H9 (cell line): Measurements from ENCODE around the gene SLC11A1. TPM values are rescaled to one million over a fixed set of nuclear protein-coding genes. Genes with fewer than 3 reads are reported as not detected.
A peak's percentile ranks its signal among the peaks of the same experiment; 100 is the strongest.

Experiments used
- DNase-seq: peaks from one replicate; pipeline ENCODE4 v3.0.0-alpha.2; 2017
- H2AFZ ChIP-seq: one replicate; pipeline ENCODE4 v1.6.1; 2013; ENCODE audit warnings: mild to moderate bottlenecking, low read length, control low read depth, moderate library complexity
- H2AK5ac ChIP-seq: 2 replicates; pipeline ENCODE4 v1.6.1; 2013; ENCODE audit warnings: low read length, control low read depth, mixed read lengths; ENCODE audit not compliant: insufficient read length
- H2BK120ac ChIP-seq: one replicate; pipeline ENCODE4 v1.6.1; 2013; ENCODE audit warnings: low read depth, mild to moderate bottlenecking, low read length, control low read depth, inconsistent platforms; ENCODE audit not compliant: poor library complexity, severe bottlenecking
- H2BK12ac ChIP-seq: 2 replicates; pipeline ENCODE4 v1.6.1; 2013; ENCODE audit warnings: low read length, control low read depth, mixed read lengths, low read depth; ENCODE audit not compliant: insufficient read length
- H2BK15ac ChIP-seq: 2 replicates; pipeline ENCODE4 v1.6.1; 2013; ENCODE audit warnings: low read depth, low read length, control low read depth
- H2BK20ac ChIP-seq: one replicate; pipeline ENCODE4 v1.6.1; 2013; ENCODE audit warnings: low read depth, mild to moderate bottlenecking, low read length, control low read depth, inconsistent platforms; ENCODE audit not compliant: poor library complexity, severe bottlenecking
- H2BK5ac ChIP-seq: 2 replicates; pipeline ENCODE4 v1.6.1; 2013; ENCODE audit warnings: low read length, control low read depth, mixed read lengths; ENCODE audit not compliant: insufficient read length
- H3K14ac ChIP-seq: 2 replicates; pipeline ENCODE4 v1.6.1; 2013; ENCODE audit warnings: low read length, control low read depth; ENCODE audit not compliant: insufficient read depth
- H3K18ac ChIP-seq: 2 replicates; pipeline ENCODE4 v1.6.1; 2013; ENCODE audit warnings: low read depth, mild to moderate bottlenecking, mixed read lengths, low read length, control low read depth; ENCODE audit not compliant: insufficient read length
- H3K23ac ChIP-seq: 2 replicates; pipeline ENCODE4 v1.6.1; 2013; ENCODE audit warnings: low read length, control low read depth, mixed read lengths, low read depth; ENCODE audit not compliant: insufficient read length
- H3K23me2 ChIP-seq: 2 replicates; pipeline ENCODE4 v1.6.1; 2013; ENCODE audit warnings: low read depth, mild to moderate bottlenecking, mixed read lengths, low read length, control low read depth; ENCODE audit not compliant: insufficient read length, poor library complexity, severe bottlenecking
- H3K27ac ChIP-seq: 2 replicates; pipeline ENCODE4 v1.5.1; 2013; ENCODE audit warnings: low read length, control low read depth, mixed read lengths, low read depth; ENCODE audit not compliant: insufficient read length
- H3K27me3 ChIP-seq: 2 replicates; pipeline ENCODE4 v1.6.1; 2013; ENCODE audit warnings: low read length, control low read depth, inconsistent platforms; ENCODE audit not compliant: insufficient read depth
- H3K4ac ChIP-seq: 2 replicates; pipeline ENCODE4 v1.6.1; 2013; ENCODE audit warnings: low read depth, mild to moderate bottlenecking, control low read depth, inconsistent platforms, low read length, moderate library complexity
- H3K4me1 ChIP-seq: 2 replicates; pipeline ENCODE4 v1.6.1; 2013; ENCODE audit warnings: low read length, control low read depth, inconsistent platforms; ENCODE audit not compliant: insufficient read depth
- H3K4me2 ChIP-seq: 2 replicates; pipeline ENCODE4 v1.6.1; 2013; ENCODE audit warnings: low read length, control low read depth, mixed read lengths; ENCODE audit not compliant: insufficient read length, insufficient read depth
- H3K56ac ChIP-seq: 2 replicates; pipeline ENCODE4 v1.6.1; 2013; ENCODE audit warnings: low read depth, mild to moderate bottlenecking, mixed read lengths, low read length, control low read depth; ENCODE audit not compliant: insufficient read length
- H3K79me1 ChIP-seq: 2 replicates; pipeline ENCODE4 v1.6.1; 2013; ENCODE audit warnings: low read depth, mild to moderate bottlenecking, moderate library complexity, low read length, control low read depth, inconsistent platforms; ENCODE audit not compliant: insufficient read depth, poor library complexity, severe bottlenecking
- H3K79me2 ChIP-seq: 2 replicates; pipeline ENCODE4 v1.6.1; 2013; ENCODE audit warnings: low read length, control low read depth, inconsistent platforms; ENCODE audit not compliant: insufficient read depth
- H3K9ac ChIP-seq: 2 replicates; pipeline ENCODE4 v1.6.1; 2013; ENCODE audit warnings: low read length, control low read depth, mixed read lengths; ENCODE audit not compliant: insufficient read length; ENCODE audit errors: extremely low read depth
- H3K9me3 ChIP-seq: one replicate; pipeline ENCODE4 v1.6.1; 2013; ENCODE audit warnings: low read depth, low read length, inconsistent platforms; ENCODE audit not compliant: control insufficient read depth
- H3T11ph ChIP-seq: one replicate; pipeline ENCODE4 v1.6.1; 2013; ENCODE audit warnings: mild to moderate bottlenecking, low read length, control low read depth, inconsistent platforms
- H4K20me1 ChIP-seq: one replicate; pipeline ENCODE4 v1.6.1; 2013; ENCODE audit not compliant: control insufficient read depth, insufficient read length, insufficient read depth
- H4K5ac ChIP-seq: 2 replicates; pipeline ENCODE4 v1.6.1; 2013; ENCODE audit warnings: low read depth, mild to moderate bottlenecking, mixed read lengths, low read length, control low read depth; ENCODE audit not compliant: insufficient read length
- H4K8ac ChIP-seq: replicated peaks from 2 replicates; pipeline ENCODE4 v1.6.1; 2013; ENCODE audit warnings: low read length, control low read depth, mixed read lengths, low read depth; ENCODE audit not compliant: insufficient read length
- H4K91ac ChIP-seq: 2 replicates; pipeline ENCODE4 v1.6.1; 2013; ENCODE audit warnings: low read depth, mild to moderate bottlenecking, moderate library complexity, mixed read lengths, low read length, control low read depth; ENCODE audit not compliant: insufficient read length
- H3K27ac Mint-ChIP-seq, 3 experiments: 2 replicates in 2 of 3; 3 replicates in 1 of 3; pipeline ENCODE4 v1.8.0; 2020 to 2021; ENCODE audit warnings: mixed read lengths in 3 of 3, mild to moderate bottlenecking in 1 of 3, moderate library complexity in 1 of 3
- H3K27me3 Mint-ChIP-seq: 2 replicates; pipeline ENCODE4 v1.8.0; 2021; ENCODE audit warnings: low read depth, mild to moderate bottlenecking, moderate library complexity, mixed read lengths
- H3K36me3 Mint-ChIP-seq, 3 experiments: 2 replicates in 2 of 3; 3 replicates in 1 of 3; pipeline ENCODE4 v1.8.0; 2020 to 2021; ENCODE audit warnings: low read depth in 3 of 3, mixed read lengths in 3 of 3; ENCODE audit not compliant: insufficient read depth in 1 of 3
- H3K4me1 Mint-ChIP-seq, 2 experiments: 2 replicates each; pipeline ENCODE4 v1.8.0; 2020; ENCODE audit warnings: mixed read lengths in 2 of 2
- H3K4me3 Mint-ChIP-seq, 2 experiments: 2 replicates in 1 of 2; 3 replicates in 1 of 2; pipeline ENCODE4 v1.8.0; 2020 to 2021; ENCODE audit warnings: mild to moderate bottlenecking in 2 of 2, mixed read lengths in 2 of 2, moderate library complexity in 1 of 2
- H3K9me3 Mint-ChIP-seq, 2 experiments: 2 replicates in 1 of 2; 3 replicates in 1 of 2; pipeline ENCODE4 v1.8.0; 2020; ENCODE audit warnings: mild to moderate bottlenecking in 2 of 2, mixed read lengths in 2 of 2, moderate library complexity in 1 of 2
- WGBS: extraction: QIAGEN DNeasy Blood & Tissue Kit; methylation state at CpG from one replicate; pipeline ENCODE4 v1.1.7; 2013; ENCODE audit warnings: missing lambda C conversion rate, low lambda C conversion rate, mixed read lengths; ENCODE audit not compliant: insufficient read length; ENCODE audit errors: extremely low coverage; 5-methylcytosine and 5-hydroxymethylcytosine counted together
- total RNA-seq: library from RNA; stranded (reverse); gene quantifications from 2 replicates; pipeline ENCODE4 v1.2.1, GENCODE V29; 2021
- TF ChIP-seq, protein P1 (sequence below): fragments of 200-600 bp; sonication (generic); conservative IDR thresholded peaks from 3 replicates; pipeline ENCODE4 v1.8.0; 2021; ENCODE audit warnings: antibody characterized with exemption, mild to moderate bottlenecking

SLC11A1 gene
- total RNA-seq, 1 experiment from 2014 or later, result 0.11 TPM

DNA sequence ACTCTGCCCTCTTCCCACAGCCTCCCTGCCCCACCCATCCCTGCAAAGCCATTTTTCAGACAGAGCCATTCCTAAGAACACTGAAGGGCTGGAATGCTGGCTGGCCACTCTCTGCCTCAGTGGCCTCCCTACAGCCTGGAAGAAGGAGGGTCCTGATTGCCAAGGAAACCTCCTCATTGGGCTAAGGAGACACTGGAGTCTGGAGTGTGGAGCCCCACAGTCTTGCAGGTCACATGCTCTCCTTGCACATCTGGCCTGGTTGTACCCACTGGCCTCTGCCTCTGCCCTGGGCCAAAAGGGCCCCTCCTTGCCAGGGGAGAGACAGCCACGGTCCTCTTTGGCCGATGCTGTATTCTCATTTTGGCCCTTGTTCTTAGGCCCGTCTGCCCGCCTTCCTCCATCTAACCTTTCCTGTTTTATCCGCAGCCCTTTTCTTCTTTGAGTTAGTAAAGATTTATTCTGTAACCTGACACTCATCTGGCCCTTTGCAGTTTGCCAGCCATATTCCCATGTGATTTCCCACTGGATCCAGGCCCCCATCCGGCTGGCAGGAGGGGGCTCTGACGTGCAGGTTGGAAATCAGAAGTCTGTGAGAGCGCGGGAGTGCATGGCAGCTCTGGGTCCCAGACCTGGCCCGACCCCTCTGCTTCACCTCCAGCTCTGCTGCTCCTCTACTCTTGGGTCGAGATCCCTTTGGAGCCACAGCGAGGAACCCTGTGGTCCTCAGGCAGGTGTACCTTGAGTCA is 36.4 kb upstream of the SLC11A1 start:
- Histone ChIP-seq H4K8ac (peak overlapping the region; percentile 39), H3K56ac (no peak overlapping the region), H3K4ac (no peak overlapping the region), H3K79me1 (no peaks in the 10 kb centered on the region), H3K9ac (no peak overlapping the region), H3K4me2 (no peak overlapping the region), H2BK12ac (no peak overlapping the region), H3K14ac (no peak overlapping the region), H2BK120ac (no peak overlapping the region), H2BK5ac (no peak overlapping the region), H3K27me3 (no peaks in the 10 kb centered on the region), H4K20me1 (no peaks in the 10 kb centered on the region), H3T11ph (no peak overlapping the region), H3K9me3 (no peaks in the 10 kb centered on the region), H2BK20ac (no peak overlapping the region), H2AFZ (no peak overlapping the region), H4K91ac (no peak overlapping the region), H2AK5ac (no peak overlapping the region), H4K5ac (no peak overlapping the region), H3K27ac (no peak overlapping the region), H3K23me2 (no peaks in the 10 kb centered on the region), H3K79me2 (no peaks in the 10 kb centered on the region), H3K23ac (no peak overlapping the region), H3K4me1 (no peaks in the 10 kb centered on the region; the same call in 1 of the 2 replicates), H3K18ac (no peak overlapping the region), H2BK15ac (no peak overlapping the region)
- DNase-seq, result no peak
- H3K27ac Mint-ChIP-seq, result peak overlapping the region in 1 of 3 experiments; percentile 27; a peak in 1 of 7 replicates
- peaks cover 2 to 8% (median 5%) of the 10 kb centered on the region in 3 experiments; a peak in 5 of 7 replicates for H3K36me3 Mint-ChIP-seq
- peaks cover 5 to 8% of the 10 kb centered on the region in 2 experiments for H3K4me1 Mint-ChIP-seq
- TF ChIP-seq, protein P1, sequence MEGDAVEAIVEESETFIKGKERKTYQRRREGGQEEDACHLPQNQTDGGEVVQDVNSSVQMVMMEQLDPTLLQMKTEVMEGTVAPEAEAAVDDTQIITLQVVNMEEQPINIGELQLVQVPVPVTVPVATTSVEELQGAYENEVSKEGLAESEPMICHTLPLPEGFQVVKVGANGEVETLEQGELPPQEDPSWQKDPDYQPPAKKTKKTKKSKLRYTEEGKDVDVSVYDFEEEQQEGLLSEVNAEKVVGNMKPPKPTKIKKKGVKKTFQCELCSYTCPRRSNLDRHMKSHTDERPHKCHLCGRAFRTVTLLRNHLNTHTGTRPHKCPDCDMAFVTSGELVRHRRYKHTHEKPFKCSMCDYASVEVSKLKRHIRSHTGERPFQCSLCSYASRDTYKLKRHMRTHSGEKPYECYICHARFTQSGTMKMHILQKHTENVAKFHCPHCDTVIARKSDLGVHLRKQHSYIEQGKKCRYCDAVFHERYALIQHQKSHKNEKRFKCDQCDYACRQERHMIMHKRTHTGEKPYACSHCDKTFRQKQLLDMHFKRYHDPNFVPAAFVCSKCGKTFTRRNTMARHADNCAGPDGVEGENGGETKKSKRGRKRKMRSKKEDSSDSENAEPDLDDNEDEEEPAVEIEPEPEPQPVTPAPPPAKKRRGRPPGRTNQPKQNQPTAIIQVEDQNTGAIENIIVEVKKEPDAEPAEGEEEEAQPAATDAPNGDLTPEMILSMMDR, result no peak
- no peaks in the 10 kb centered on the region for H3K27me3 Mint-ChIP-seq
- H3K9me3 Mint-ChIP-seq, result peaks cover 7 to 9% of the 10 kb centered on the region in 2 experiments; a peak in 4 of 5 replicates
- WGBS, result no CpG with 5 or more reads among the region's 12 CpGs
- H3K4me3 Mint-ChIP-seq, result peak overlapping the region in 1 of 2 experiments; percentile 33; a peak in 1 of 5 replicates
